MCF 10A (cell line): Measurements from ENCODE around the gene TIPARP. TPM values are rescaled to one million over a fixed set of nuclear protein-coding genes. Genes with fewer than 3 reads are reported as not detected.

Experiments
- BruUV-seq: library from RNA; stranded (reverse); fragments of 400-500 nt; replicated peaks from 2 replicates; lab custom pipeline; 2021; lab: Mats Ljungman, UMichigan
- CTCF ChIA-PET: fragments of 300-600 bp; sonication (Branson Sonifier 250); formaldehyde crosslinking; extraction: SDS; loops from one replicate; lab custom pipeline; 2021; ENCODE audit warnings: antibody characterized with exemption, inconsistent platforms; lab: Yijun Ruan, JAX
- POLR2A ChIA-PET: fragments of 300-600, 350-650 bp; sonication (Branson Sonifier 250); formaldehyde crosslinking; extraction: SDS; loops from one replicate; lab custom pipeline; 2020; ENCODE audit warnings: antibody characterized with exemption, inconsistent platforms; lab: Yijun Ruan, JAX
- DNase-seq: peaks from one replicate; pipeline ENCODE4 v3.0.0-alpha.2; 2018; ENCODE audit not compliant: unreplicated experiment
- H3K27ac Mint-ChIP-seq: one replicate; pipeline ENCODE4 v1.8.0; 2022; ENCODE audit warnings: mild to moderate bottlenecking, low read depth, mixed read lengths; ENCODE audit not compliant: unreplicated experiment
- H3K27me3 Mint-ChIP-seq: one replicate; pipeline ENCODE4 v1.8.0; 2022; ENCODE audit warnings: mixed read lengths; ENCODE audit not compliant: insufficient read depth, unreplicated experiment
- H3K36me3 Mint-ChIP-seq: one replicate; pipeline ENCODE4 v1.8.0; 2022; ENCODE audit warnings: mild to moderate bottlenecking, moderate library complexity, mixed read lengths; ENCODE audit not compliant: insufficient read depth, unreplicated experiment
- H3K4me1 Mint-ChIP-seq: one replicate; pipeline ENCODE4 v1.8.0; 2022; ENCODE audit warnings: mixed read lengths; ENCODE audit not compliant: insufficient read depth, unreplicated experiment
- H3K4me3 Mint-ChIP-seq: one replicate; pipeline ENCODE4 v1.8.0; 2022; ENCODE audit warnings: mild to moderate bottlenecking, moderate library complexity, mixed read lengths; ENCODE audit not compliant: unreplicated experiment
- H3K9me3 Mint-ChIP-seq: one replicate; pipeline ENCODE4 v1.8.0; 2022; ENCODE audit warnings: mixed read lengths; ENCODE audit not compliant: unreplicated experiment
- CTCF ChIP-seq: fragments of 200-600 bp; IDR thresholded peaks from one replicate; pipeline ENCODE4 v1.8.0; 2022; ENCODE audit warnings: antibody characterized with exemption, mild to moderate bottlenecking; ENCODE audit not compliant: unreplicated experiment
- intact Hi-C: fragments of 100-400 bp; cut with micrococcal nuclease; formaldehyde crosslinking; loops from 2 replicates; pipeline ENCODE4 v1.14.1; 2022
- total RNA-seq: library from RNA; stranded (reverse); gene quantifications from 2 replicates; pipeline ENCODE4 v1.2.3, GENCODE V29; 2022

The TIPARP gene
- total RNA-seq, 1 experiment from 2014 or later, result 50.0 TPM

GRCh38 chr3:156655819-156656550, 18.4 kb upstream of the TIPARP start:
- H3K27me3 Mint-ChIP-seq, result no peaks in the 10 kb centered on the region
- DNase-seq, result no peak
- H3K9me3 Mint-ChIP-seq, result no peaks in the 10 kb centered on the region
- intact Hi-C loops, result no loop called here
- H3K4me1 Mint-ChIP-seq, result no peaks in the 10 kb centered on the region
- no peak overlapping the region for H3K4me3 Mint-ChIP-seq
- CTCF ChIA-PET, result interaction anchor here (0.9 kb wide), 1 partner anchor 17 kb away, joined by 4 read pairs; no protein-coding TSS in a partner anchor
- no TSS peak for BruUV-seq
- POLR2A ChIA-PET, result interaction anchor here (0.9 kb wide), 1 partner anchor 84 kb away, joined by 3 read pairs; no protein-coding TSS in a partner anchor
- H3K36me3 Mint-ChIP-seq, result no peaks in the 10 kb centered on the region
- TF ChIP-seq CTCF, result no peak
- no peak overlapping the region for H3K27ac Mint-ChIP-seq

- CTCF ChIA-PET, result interaction anchor here (0.7 kb wide), 1 partner anchor 27 kb away, joined by 3 read pairs; no protein-coding TSS in a partner anchor
- Mint-ChIP-seq H3K36me3 (no peaks in the 10 kb centered on the region), H3K27me3 (no peaks in the 10 kb centered on the region), H3K27ac (no peak overlapping the region), H3K4me3 (no peak overlapping the region), H3K9me3 (no peaks in the 10 kb centered on the region), H3K4me1 (no peaks in the 10 kb centered on the region)
- DNase-seq, result no peak
- TF ChIP-seq CTCF, result no peak
- BruUV-seq, result no TSS peak
- POLR2A ChIA-PET, result no interaction called here
- intact Hi-C loops, result no loop called here
These were observed 16.9 kb upstream of the TIPARP start for GRCh38 chr3:156657440-156657839.

- Mint-ChIP-seq H3K4me1 (no peaks in the 10 kb centered on the region), H3K27ac (no peak overlapping the region), H3K4me3 (no peak overlapping the region), H3K9me3 (no peaks in the 10 kb centered on the region), H3K36me3 (no peaks in the 10 kb centered on the region), H3K27me3 (no peaks in the 10 kb centered on the region)
- POLR2A ChIA-PET, result no interaction called here
- CTCF ChIA-PET, result interaction anchor here (0.7 to 1.2 kb wide), 3 partner anchors 13 to 209 kb away, joined by 3 to 4 read pairs (median 3); no protein-coding TSS in a partner anchor
- intact Hi-C loops, result no loop called here
- DNase-seq, result no peak
- no TSS peak for BruUV-seq
- no peak for TF ChIP-seq CTCF
These were observed 16.3 kb upstream of the TIPARP start for GRCh38 chr3:156657862-156658731.

GRCh38 chr3:156658732-156659090, 15.7 kb upstream of the TIPARP start:
- CTCF ChIA-PET, result interaction anchor here (1.1 to 1.2 kb wide), 2 partner anchors 13 to 209 kb away, joined by 3 to 4 read pairs; no protein-coding TSS in a partner anchor

More at GRCh38 chr3:156658732-156659090, 15.7 kb upstream of the TIPARP start:
- H3K27ac Mint-ChIP-seq, result no peak overlapping the region
- no peak for TF ChIP-seq CTCF
- no peak for DNase-seq
- H3K36me3 Mint-ChIP-seq, result no peaks in the 10 kb centered on the region
- POLR2A ChIA-PET, result interaction anchor here (0.7 kb wide), 1 partner anchor 188 kb away, joined by 3 read pairs; no protein-coding TSS in a partner anchor
- no peaks in the 10 kb centered on the region for H3K4me1 Mint-ChIP-seq
- intact Hi-C loops, result no loop called here
- BruUV-seq, result no TSS peak
- H3K27me3 Mint-ChIP-seq, result no peaks in the 10 kb centered on the region
- no peak overlapping the region for H3K4me3 Mint-ChIP-seq
- H3K9me3 Mint-ChIP-seq, result no peaks in the 10 kb centered on the region
